DND-41 (cell line): ENCODE data around the gene RNF213.

ENCODE experiments used
- ATAC-seq: fragments of 200-7000 bp; cut with Tn5 transposase; 3 replicates; pipeline ENCODE4 v1.9.1; 2021; ENCODE audit warnings: low read depth; ENCODE audit not compliant: insufficient read depth
- DNase-seq: peaks from one replicate; pipeline ENCODE4 v3.0.0-alpha.2; 2020
- H2AFZ ChIP-seq: 2 replicates; pipeline ENCODE4 v1.6.0; 2012; ENCODE audit warnings: low read depth, low read length
- H3K27ac ChIP-seq: 2 replicates; pipeline ENCODE4 v1.5.1; 2012; ENCODE audit warnings: low read length, inconsistent platforms
- H3K27me3 ChIP-seq: fragments of 200-600 bp; sonication (generic); 2 replicates; pipeline ENCODE4 v1.6.0; 2012; ENCODE audit warnings: low read length, mild to moderate bottlenecking, inconsistent platforms; ENCODE audit not compliant: insufficient read depth, poor library complexity
- H3K36me3 ChIP-seq: 2 replicates; pipeline ENCODE4 v1.5.1; 2012; ENCODE audit warnings: low read length, inconsistent platforms; ENCODE audit not compliant: insufficient read depth
- H3K4me1 ChIP-seq: 2 replicates; pipeline ENCODE4 v1.5.1; 2012; ENCODE audit warnings: mild to moderate bottlenecking, low read length; ENCODE audit not compliant: insufficient read depth
- H3K4me2 ChIP-seq: 2 replicates; pipeline ENCODE4 v1.6.0; 2012; ENCODE audit warnings: mild to moderate bottlenecking, moderate library complexity, low read length, inconsistent platforms; ENCODE audit not compliant: insufficient read depth
- H3K4me3 ChIP-seq, 2 experiments: fragments of 200-600 bp in 1 of 2; shearing (Covaris generic) in 1 of 2; 2 replicates each; pipeline ENCODE4 v1.5.1; 2012 to 2016; ENCODE audit warnings: inconsistent platforms in 2 of 2, low read length in 2 of 2, mild to moderate bottlenecking in 2 of 2, low read depth in 1 of 2, moderate library complexity in 1 of 2
- H3K79me2 ChIP-seq: 2 replicates; pipeline ENCODE4 v1.6.0; 2012; ENCODE audit warnings: low read length, inconsistent platforms; ENCODE audit not compliant: insufficient read depth
- H3K9ac ChIP-seq: 2 replicates; pipeline ENCODE4 v1.6.0; 2012; ENCODE audit warnings: low read depth, mild to moderate bottlenecking, inconsistent platforms, low read length, moderate library complexity
- H3K9me3 ChIP-seq: 2 replicates; pipeline ENCODE4 v1.5.1; 2012; ENCODE audit warnings: low read length, moderate library complexity, mild to moderate bottlenecking, inconsistent platforms; ENCODE audit not compliant: insufficient read depth, severe bottlenecking
- H4K20me1 ChIP-seq: 2 replicates; pipeline ENCODE4 v1.6.0; 2012; ENCODE audit warnings: low read length; ENCODE audit not compliant: insufficient read depth
- EZH2 ChIP-seq: IDR thresholded peaks from 3 replicates; pipeline ENCODE4 v1.6.1; 2012; ENCODE audit warnings: borderline replicate concordance, low read depth, mild to moderate bottlenecking, moderate library complexity, low read length, inconsistent platforms; ENCODE audit not compliant: severe bottlenecking
- TF ChIP-seq, protein P1 (sequence below): IDR thresholded peaks from 2 replicates; pipeline ENCODE4 v1.5.1; 2012; ENCODE audit warnings: borderline replicate concordance, low read length, moderate library complexity, mild to moderate bottlenecking; ENCODE audit not compliant: poor library complexity, severe bottlenecking; ENCODE audit errors: extremely low read depth

The RNF213 gene

DNA sequence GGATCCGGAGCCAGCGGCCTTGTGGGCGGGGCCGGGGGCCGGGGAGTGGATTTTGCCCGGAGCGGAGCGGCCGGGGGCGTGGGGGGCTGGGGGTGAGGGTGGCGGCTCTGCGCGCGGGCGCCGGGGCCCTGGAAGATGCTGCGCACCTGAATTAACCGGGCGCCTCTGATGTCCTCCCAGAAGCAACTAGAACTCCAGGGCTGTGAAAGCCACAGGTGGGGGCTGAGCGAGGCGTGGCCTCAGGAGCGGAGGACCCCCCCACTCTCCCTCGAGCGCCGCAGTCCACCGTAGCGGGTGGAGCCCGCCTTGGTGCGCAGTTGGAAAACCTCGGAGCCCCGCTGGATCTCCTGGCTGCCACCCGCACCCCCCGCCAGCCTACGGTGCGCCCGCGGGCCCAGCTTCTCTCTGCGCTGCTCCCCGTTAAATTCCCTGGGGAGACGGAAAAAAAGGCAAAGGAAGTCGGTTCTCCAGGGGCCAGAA, 39.9 kb upstream of the RNF213 start:
- Histone ChIP-seq H3K4me3 (no peak overlapping the region), H3K9me3 (no peaks in the 10 kb centered on the region), H2AFZ (no peak overlapping the region), H3K4me2 (no peak overlapping the region), H3K27me3 (no peaks in the 10 kb centered on the region), H3K27ac (no peak overlapping the region), H3K79me2 (no peaks in the 10 kb centered on the region), H3K36me3 (no peaks in the 10 kb centered on the region), H3K9ac (no peak overlapping the region), H4K20me1 (peaks cover 27% of the 10 kb centered on the region), H3K4me1 (peaks cover 19% of the 10 kb centered on the region)
- DNase-seq (no peak), ATAC-seq (no peak)
- TF ChIP-seq EZH2, result no peak
- TF ChIP-seq, protein P1, sequence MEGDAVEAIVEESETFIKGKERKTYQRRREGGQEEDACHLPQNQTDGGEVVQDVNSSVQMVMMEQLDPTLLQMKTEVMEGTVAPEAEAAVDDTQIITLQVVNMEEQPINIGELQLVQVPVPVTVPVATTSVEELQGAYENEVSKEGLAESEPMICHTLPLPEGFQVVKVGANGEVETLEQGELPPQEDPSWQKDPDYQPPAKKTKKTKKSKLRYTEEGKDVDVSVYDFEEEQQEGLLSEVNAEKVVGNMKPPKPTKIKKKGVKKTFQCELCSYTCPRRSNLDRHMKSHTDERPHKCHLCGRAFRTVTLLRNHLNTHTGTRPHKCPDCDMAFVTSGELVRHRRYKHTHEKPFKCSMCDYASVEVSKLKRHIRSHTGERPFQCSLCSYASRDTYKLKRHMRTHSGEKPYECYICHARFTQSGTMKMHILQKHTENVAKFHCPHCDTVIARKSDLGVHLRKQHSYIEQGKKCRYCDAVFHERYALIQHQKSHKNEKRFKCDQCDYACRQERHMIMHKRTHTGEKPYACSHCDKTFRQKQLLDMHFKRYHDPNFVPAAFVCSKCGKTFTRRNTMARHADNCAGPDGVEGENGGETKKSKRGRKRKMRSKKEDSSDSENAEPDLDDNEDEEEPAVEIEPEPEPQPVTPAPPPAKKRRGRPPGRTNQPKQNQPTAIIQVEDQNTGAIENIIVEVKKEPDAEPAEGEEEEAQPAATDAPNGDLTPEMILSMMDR, result no peak

DNA sequence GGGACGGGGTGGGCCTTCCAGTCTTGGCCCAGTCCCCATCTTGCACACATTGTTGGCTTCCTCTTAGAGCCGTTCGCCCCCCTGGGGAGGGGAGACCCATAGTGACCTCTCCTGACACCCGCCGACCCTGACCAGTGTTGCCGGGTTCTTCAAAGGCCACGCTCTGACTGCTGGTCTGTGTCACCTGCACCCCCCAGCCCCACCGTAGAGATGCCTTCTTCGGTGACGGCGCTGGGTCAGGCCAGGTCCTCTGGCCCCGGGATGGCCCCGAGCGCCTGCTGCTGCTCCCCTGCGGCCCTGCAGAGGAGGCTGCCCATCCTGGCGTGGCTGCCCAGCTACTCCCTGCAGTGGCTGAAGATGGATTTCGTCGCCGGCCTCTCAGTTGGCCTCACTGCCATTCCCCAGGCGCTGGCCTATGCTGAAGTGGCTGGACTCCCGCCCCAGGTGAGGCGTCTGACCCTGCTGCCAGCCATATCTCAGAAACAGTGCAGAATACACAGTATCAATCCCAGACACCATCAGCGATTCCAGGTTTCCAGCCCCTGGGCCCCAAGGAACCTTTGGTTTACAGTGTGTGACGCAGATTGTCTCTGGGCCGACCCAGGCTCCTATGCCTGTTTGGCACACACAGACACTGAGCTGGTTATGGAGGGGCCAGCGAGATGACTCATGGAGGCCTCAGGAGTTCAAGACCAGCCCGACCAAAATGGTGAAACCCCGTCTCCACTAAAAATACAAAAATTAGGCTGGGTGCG, 39.1 kb upstream of the RNF213 start:
- Histone ChIP-seq H2AFZ (no peak overlapping the region), H4K20me1 (peaks cover 26% of the 10 kb centered on the region), H3K36me3 (no peaks in the 10 kb centered on the region), H3K9ac (no peak overlapping the region), H3K27ac (no peak overlapping the region), H3K4me1 (peaks cover 19% of the 10 kb centered on the region), H3K4me2 (no peak overlapping the region), H3K79me2 (no peaks in the 10 kb centered on the region), H3K4me3 (no peak overlapping the region), H3K27me3 (no peaks in the 10 kb centered on the region), H3K9me3 (no peaks in the 10 kb centered on the region)
- ATAC-seq (no peak), DNase-seq (no peak)
- no peak for TF ChIP-seq EZH2
- TF ChIP-seq, protein P1, result no peak

DNA sequence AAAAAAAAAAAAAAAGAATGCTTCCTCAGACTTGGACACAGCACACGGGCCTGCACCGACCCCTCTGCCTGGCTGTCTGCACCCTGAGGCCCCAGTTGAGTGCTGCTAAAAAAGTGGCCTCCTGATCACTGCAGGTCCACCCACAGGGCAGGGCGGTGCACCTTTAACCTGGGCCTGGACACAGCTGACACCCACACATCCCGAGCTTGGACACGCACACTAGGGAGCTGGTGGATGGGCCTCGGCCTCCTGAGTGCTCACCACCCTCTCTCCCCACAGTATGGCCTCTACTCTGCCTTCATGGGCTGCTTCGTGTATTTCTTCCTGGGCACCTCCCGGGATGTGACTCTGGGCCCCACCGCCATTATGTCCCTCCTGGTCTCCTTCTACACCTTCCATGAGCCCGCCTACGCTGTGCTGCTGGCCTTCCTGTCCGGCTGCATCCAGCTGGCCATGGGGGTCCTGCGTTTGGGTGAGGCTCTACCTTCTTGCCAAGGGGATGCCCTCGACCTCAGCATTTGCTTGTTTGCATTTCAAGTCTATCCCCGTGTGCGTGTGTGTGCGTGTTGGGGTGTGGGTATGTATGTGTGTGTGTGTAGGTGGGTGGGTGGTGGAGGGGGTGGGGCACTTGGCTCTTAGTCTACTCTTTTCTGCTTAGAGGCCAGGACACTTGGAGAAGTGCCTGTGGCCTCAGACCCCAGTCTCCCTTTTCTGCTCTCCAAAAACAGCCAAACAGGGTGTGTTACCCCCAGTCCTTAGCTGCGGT, 38.1 kb upstream of the RNF213 start:
- H4K20me1 ChIP-seq, result peaks cover 20% of the 10 kb centered on the region
- no peak overlapping the region for H3K9ac ChIP-seq

More for the DNA sequence above, 38.1 kb upstream of the RNF213 start:
- Histone ChIP-seq H3K36me3 (no peaks in the 10 kb centered on the region), H3K9me3 (no peaks in the 10 kb centered on the region), H2AFZ (no peak overlapping the region), H3K4me3 (no peak overlapping the region), H3K27me3 (no peaks in the 10 kb centered on the region), H3K27ac (no peak overlapping the region), H3K4me2 (no peak overlapping the region), H3K79me2 (no peaks in the 10 kb centered on the region), H3K4me1 (peaks cover 19% of the 10 kb centered on the region)
- ATAC-seq (no peak), DNase-seq (no peak)
- no peak for TF ChIP-seq EZH2
- TF ChIP-seq, protein P1, result no peak
